ENCODE measurements around the gene ANKRD40. TPM values are rescaled to one million over a fixed set of nuclear protein-coding genes. Genes with fewer than 3 reads are reported as not detected.

Gene ANKRD40
- total RNA-seq, 1 donor from 2014 or later = 62.0 TPM

GRCh38 chr17:50672831-50673551, 34.7 kb downstream of the ANKRD40 start:
- TF ChIP-seq CTCF (conservative IDR thresholded peaks at IDR 0.05) = no peak
- DNase-seq (ENCODE audit: low read depth, low spot score) = no peak
- Mint-ChIP-seq H3K27ac (ENCODE audit: unreplicated experiment) (no peak overlapping the region), H3K9me3 (no peaks in the 10 kb centered on the region), H3K36me3 (ENCODE audit: low read depth) (no peaks in the 10 kb centered on the region), H3K4me3 (no peak overlapping the region), H3K4me1 (no peaks in the 10 kb centered on the region), H3K27me3 (ENCODE audit: low read depth) (no peaks in the 10 kb centered on the region)

GRCh38 chr17:50672071-50672470, 35.6 kb downstream of the ANKRD40 start:
- Mint-ChIP-seq H3K27me3 (ENCODE audit: low read depth) (no peaks in the 10 kb centered on the region), H3K27ac (ENCODE audit: unreplicated experiment) (no peak overlapping the region), H3K36me3 (ENCODE audit: low read depth) (no peaks in the 10 kb centered on the region), H3K4me3 (no peak overlapping the region), H3K4me1 (no peaks in the 10 kb centered on the region), H3K9me3 (no peaks in the 10 kb centered on the region)
- TF ChIP-seq CTCF (conservative IDR thresholded peaks at IDR 0.05) = no peak
- DNase-seq (ENCODE audit: low read depth, low spot score) = no peak

- H3K9me3 Mint-ChIP-seq = no peaks in the 10 kb centered on the region
- H3K27ac Mint-ChIP-seq (ENCODE audit: unreplicated experiment) = no peak overlapping the region
- H3K27me3 Mint-ChIP-seq (ENCODE audit: low read depth) = no peaks in the 10 kb centered on the region
- no peak for TF ChIP-seq CTCF (conservative IDR thresholded peaks at IDR 0.05)
- no peak overlapping the region for H3K4me3 Mint-ChIP-seq
- no peaks in the 10 kb centered on the region for H3K4me1 Mint-ChIP-seq
- no peaks in the 10 kb centered on the region for H3K36me3 Mint-ChIP-seq (ENCODE audit: low read depth)
- DNase-seq (ENCODE audit: low read depth, low spot score) = no peak
These were observed 38.7 kb downstream of the ANKRD40 start for GRCh38 chr17:50668838-50669581.

GRCh38 chr17:50668025-50668837, 39.5 kb downstream of the ANKRD40 start:
- no peaks in the 10 kb centered on the region for H3K27me3 Mint-ChIP-seq (ENCODE audit: low read depth)
- no peaks in the 10 kb centered on the region for H3K4me1 Mint-ChIP-seq
- peak overlapping the region; percentile 35 for H3K27ac Mint-ChIP-seq (ENCODE audit: unreplicated experiment)
- DNase-seq (ENCODE audit: low read depth, low spot score) = no peak
- TF ChIP-seq CTCF (conservative IDR thresholded peaks at IDR 0.05) = no peak
- no peak overlapping the region for H3K4me3 Mint-ChIP-seq
- no peaks in the 10 kb centered on the region for H3K9me3 Mint-ChIP-seq
- H3K36me3 Mint-ChIP-seq (ENCODE audit: low read depth) = no peaks in the 10 kb centered on the region

GRCh38 chr17:50667259-50668024, 40.3 kb downstream of the ANKRD40 start:
- Mint-ChIP-seq H3K4me3 (no peak overlapping the region), H3K27ac (ENCODE audit: unreplicated experiment) (no peak overlapping the region), H3K4me1 (peaks cover 3% of the 10 kb centered on the region), H3K9me3 (no peaks in the 10 kb centered on the region), H3K27me3 (ENCODE audit: low read depth) (no peaks in the 10 kb centered on the region), H3K36me3 (ENCODE audit: low read depth) (no peaks in the 10 kb centered on the region)
- TF ChIP-seq CTCF (conservative IDR thresholded peaks at IDR 0.05) = no peak
- no peak for DNase-seq (ENCODE audit: low read depth, low spot score)

Data from neural crest cell (in vitro differentiated cells).